GM19452 (cell line): Measurements from ENCODE around the gene FAM237B.

ENCODE experiments used
- ATAC-seq: cut with Tn5 transposase; IDR thresholded peaks from one replicate; pipeline ENCODE4 v1.9.1; 2021; ENCODE audit not compliant: unreplicated experiment

Gene FAM237B

DNA sequence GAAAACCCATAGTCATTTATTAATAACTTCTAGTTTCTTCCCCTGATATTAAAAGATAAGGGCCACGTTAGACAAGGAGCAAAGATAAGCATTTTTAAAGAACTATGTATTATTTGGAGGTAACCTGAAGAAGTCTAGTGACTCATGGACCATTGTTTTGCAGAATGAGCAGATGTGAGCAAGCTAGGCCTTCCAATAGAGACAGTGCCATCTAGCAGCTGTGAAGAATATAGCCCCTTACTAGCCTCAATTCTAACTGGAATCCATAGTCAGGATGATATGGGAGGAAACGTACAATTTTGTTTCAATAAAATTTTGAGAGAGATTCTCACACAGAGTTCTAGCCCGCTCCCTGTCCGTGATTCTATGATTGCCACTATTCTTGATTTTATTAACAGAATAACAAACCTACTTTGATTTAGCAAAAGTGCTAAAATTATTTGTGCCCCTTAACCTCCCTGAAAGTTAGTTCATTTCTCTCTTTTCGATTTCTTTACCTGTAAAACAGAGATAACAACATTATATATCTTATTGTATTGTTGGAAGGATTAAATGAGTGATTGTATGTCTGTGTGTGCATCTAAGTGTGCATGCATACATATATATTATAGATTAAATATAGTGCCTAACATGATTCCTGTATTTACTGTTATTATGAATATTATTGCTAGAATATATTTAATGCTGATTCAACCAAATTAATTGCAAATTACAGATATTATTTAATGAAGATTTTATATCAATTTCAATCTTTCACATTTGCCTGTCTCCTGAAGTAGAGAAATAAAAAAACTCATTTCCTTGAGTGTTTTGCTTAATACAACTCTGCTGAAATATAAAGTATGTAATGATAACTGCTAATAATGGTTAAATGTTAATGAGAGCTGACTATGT is 22.7 kb downstream of the FAM237B start:
- ATAC-seq = peak; percentile 63

DNA sequence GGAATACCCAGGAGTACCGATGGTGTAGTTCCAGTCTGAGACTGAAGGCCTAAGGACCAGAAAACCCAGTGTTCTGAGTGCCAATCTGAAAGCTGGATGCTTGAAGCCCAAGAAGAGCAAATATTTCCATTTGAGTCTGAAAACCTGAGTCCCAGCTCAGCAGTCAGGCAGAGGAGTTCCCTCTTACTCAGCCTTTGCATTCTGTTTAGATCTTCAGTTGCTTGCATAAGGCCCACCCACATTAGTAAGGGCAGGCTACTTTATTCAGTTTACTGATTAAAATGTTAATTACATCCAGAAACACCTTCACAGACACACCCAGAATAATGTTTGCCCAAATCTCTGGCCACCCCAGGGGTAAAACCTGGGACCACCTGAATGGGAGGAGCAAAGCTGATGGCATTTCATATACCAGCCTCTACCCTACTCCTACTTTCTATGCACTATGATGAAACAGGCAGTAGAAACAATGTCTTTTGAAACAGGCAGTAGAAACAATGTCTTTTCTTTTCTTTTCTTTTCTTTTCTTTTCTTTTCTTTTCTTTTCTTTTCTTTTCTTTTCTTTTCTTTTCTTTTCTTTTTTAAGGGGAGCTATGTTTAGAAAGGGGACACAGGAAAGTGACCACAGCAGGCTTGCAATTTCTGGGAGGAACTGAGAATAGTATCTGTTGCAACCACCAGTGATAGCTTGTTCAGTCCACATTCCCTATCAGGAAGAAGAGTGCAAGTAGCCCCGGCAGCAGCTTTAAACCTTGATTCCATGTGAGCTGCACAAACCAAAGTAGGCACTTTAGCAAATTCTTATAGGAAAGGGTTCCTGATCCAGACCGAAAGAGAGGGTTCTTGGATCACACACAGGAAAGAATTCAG is 30.6 kb downstream of the FAM237B start:
- ATAC-seq = no peak

DNA sequence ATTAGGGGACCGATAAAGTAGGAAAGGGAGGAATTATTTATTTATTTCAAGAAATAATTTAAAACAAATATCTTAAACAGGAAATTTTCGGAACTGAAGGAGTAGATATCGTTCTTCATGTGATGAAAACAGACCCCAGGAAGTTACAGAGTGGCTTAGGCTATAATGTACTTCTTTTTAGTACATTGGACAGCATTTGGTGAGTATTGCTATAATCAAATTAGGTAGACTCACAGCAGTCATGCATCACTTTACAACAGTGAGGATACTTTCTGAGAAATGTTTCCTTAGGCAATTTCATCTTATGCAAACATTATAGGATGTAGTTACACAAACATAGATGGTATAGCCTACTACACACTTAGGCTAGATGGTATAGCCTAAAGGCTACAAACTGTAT is 33.0 kb downstream of the FAM237B start:
- ATAC-seq = no peak

DNA sequence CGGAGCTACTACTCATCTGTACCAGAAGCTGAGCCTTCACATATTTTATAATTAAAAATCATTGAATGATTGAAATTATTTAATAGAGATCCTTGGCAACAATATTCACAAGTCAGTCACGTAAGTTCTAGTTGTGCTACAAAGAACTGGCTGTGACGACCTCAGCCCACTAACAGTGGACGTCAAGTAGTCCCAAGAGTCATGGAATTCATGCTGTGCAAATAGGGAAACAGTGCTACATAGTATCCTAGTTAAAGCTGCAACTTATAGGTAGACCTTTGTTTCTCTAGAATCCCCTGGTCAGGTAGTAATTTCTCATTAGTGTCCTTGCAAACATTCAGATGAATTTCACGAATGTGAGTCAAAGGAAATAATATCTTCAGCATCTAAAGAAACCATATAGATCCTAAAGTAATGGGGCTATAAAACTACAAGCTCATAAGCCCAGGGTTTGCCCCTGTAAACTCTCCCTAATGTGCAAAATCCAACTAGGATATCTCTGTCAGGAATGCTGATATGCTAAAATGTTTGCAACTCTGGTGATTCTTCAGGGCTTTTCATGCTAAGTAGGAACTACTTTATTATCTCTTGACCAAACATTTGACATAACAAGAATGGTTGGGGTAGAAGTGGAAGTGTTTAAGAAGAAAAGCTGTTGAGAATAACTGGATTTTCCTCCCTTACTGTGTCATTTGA is 44.9 kb downstream of the FAM237B start:
- no peak for ATAC-seq

DNA sequence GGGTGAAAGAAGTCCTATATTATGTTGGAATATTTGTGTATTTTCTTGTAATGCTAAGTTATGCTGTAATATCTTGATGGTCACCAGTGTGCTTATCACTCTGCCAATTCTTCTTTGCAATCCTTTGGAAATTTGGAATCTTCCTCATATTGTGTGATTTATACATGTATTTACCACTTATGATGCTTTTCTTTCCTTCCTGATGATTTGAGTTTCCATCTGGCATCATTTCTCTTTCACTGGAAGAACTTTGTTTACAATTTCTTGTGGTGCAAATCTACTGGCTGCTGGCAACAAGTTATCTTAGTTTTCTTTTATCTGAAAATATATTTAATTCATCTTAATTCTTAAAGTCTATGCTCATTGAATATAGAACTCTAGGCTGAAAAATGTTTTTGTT is 46.9 kb downstream of the FAM237B start:
- ATAC-seq = no peak

DNA sequence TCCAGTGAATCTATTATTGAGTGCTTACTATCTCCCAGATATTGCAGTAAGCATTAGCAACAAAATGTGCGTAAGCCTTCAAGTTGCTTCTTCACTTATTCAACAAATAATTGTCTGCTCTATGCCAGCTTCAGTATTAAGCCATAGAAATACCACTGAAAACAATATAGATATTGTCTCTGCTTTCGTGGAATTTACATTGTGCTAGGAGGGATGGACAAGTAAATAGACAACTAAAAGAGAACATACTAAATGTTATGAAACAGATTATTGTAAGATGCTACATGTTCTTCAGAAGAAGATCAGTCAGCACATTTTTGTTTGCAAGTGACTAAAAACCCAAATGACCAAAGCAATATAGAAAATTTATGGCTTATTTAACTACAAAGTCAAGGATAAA is 48.9 kb downstream of the FAM237B start:
- ATAC-seq = no peak

DNA sequence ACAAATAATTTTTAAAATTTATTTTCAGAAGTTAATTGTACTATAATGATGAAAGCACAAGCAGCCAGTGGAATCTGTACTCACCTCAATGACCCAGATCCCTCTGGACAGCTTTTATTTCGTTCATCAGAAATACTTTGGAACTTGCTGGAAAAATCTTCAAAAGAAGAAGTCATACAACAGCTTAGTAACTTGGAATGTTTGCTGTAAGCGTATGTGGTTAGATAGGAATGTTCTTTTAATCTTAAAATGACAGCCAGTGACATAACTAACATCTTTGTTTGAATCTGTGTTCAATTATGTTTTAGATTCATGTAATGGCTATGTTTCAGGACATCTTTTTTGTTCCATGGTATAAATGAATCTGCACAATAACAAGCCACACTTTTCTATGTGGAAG is 49.4 kb downstream of the FAM237B start:
- no peak for ATAC-seq

DNA sequence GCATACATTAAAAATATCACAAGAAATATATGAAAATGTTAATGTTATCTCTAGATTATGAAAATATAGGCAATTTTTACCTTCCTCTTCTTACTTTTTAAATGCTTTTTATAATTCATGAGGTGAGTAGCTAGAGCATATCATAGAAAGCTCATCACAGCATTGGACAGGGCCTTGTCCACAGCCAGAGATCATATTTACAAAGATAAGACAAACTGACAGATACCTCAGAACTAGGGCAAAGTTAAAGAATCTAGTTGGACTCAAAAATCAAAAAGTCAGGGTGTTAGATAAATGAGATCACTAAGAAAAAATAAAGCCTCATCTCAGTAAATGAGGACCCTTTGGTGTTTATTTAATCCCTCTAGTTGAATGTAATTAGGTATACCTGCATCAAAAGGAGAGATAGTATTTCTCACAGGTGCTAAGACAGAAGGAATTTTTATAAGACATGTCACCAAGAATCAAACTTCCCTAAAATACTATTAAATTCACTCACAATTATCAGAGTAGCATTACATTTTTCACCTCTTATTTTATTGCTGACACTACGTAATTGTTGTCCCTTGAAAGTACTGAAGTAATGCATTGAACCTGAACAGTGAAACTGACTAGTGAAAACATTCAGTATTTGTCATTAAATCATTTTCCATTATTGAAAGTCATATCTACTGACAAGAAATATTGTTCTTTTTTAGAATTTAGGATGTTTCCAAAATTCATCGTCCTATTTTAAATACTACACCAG is 50.5 kb downstream of the FAM237B start:
- no peak for ATAC-seq

DNA sequence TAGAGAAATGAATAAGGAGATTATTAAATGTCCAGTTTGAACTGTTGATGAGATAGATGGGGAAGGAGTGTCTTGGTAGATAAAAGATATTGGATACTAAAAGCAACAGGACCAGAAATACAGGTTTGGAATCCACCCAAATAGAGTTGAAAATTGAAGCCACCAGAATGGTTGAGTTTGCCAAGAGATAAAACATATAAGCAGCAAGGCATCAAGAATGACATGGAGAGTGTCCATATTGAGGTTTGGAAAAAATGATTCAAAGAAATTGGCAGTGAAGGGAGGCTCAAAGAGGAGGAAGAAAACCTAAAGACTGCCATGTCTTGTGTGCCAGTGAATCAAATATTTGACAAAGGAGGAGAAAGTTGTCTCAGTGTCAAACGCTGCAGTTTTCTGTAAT is 51.9 kb downstream of the FAM237B start:
- no peak for ATAC-seq

DNA sequence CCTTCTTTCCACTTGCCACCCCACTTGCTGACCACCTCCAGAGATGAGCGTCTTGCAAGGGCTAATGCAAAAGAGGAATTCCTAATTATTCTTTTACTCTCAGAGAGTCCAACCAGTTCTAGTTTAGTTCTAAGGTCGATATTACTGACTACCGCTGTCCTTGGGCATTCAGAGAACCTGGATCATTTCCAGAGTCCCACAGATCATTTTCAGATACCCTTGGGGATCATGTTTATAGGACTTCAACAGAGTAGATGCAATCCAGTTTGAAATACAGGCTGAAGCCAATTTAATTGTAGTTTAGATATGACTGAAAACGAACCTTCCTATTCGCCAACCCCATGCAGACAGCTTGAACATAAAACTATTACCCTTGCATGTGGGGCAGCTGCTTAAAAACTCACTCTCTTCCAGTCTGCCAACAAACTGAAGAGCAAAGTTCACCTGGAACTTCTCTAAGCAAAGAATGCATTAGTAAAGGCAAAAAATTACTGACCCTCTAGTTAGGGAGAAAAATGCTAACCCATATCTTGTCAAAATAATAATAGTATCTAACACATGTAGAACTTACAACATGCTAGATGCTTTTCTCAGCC is 53.7 kb downstream of the FAM237B start:
- no peak for ATAC-seq

DNA sequence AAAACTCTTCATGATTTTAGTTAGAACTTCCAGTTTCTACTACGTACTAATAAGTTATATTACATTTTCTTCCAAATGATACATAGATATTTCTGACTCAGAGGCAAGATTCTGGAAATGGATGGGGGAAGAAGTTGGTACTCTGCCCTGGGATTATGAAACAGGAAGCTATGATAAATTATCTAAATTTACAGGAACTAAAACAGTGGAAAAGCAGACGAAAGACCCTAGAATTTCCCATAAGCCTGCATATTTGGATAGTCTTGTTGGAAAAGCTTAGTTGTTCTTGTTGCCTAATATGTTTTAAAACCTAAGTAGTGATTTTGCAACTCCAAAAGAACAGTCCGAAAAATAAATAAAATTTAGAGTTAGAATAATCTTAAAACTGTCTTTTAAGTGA is 54.3 kb downstream of the FAM237B start:
- no peak for ATAC-seq
